Fibroblast of upper back skin (primary cell): ENCODE measurements around the gene NAP1L4.

Experiments used
- DNase-seq: peaks from one replicate; pipeline ENCODE4 v3.0.0-alpha.2; 2013

NAP1L4 gene

GRCh38 chr11:2934021-2934550, 58.0 kb downstream of the NAP1L4 start:
- no peak for DNase-seq

GRCh38 chr11:2933375-2934020, 58.6 kb downstream of the NAP1L4 start:
- peak; percentile 20 for DNase-seq

GRCh38 chr11:2932850-2933251, 59.3 kb downstream of the NAP1L4 start:
- no peak for DNase-seq

- DNase-seq: no peak
These were observed 60.1 kb downstream of the NAP1L4 start for GRCh38 chr11:2931771-2932738.

- no peak for DNase-seq
These were observed 60.7 kb downstream of the NAP1L4 start for GRCh38 chr11:2931420-2931746.

- peak; percentile 35 for DNase-seq
These were observed 61.3 kb downstream of the NAP1L4 start for GRCh38 chr11:2930704-2931419.

- DNase-seq: peak; percentile 47
These were observed 62.0 kb downstream of the NAP1L4 start for GRCh38 chr11:2929950-2930703.

- peak; percentile 67 for DNase-seq
These were observed 62.6 kb downstream of the NAP1L4 start for GRCh38 chr11:2929531-2929949.

- DNase-seq: peak; percentile 73
These were observed 63.3 kb downstream of the NAP1L4 start, which contains the start of gene PHLDA2 for GRCh38 chr11:2928605-2929530. PHLDA2 (minus strand) TSS chr11:2929420; CDS start chr11:2929364, 56 bp downstream.

GRCh38 chr11:2927851-2928604, 64.1 kb downstream of the NAP1L4 start:
- DNase-seq: no peak

GRCh38 chr11:2927121-2927800, 64.9 kb downstream of the NAP1L4 start:
- no peak for DNase-seq

GRCh38 chr11:2926611-2927051, 65.5 kb downstream of the NAP1L4 start:
- no peak for DNase-seq

GRCh38 chr11:2924821-2925675, 67.1 kb downstream of the NAP1L4 start:
- no peak for DNase-seq

- DNase-seq: no peak
These were observed 67.7 kb downstream of the NAP1L4 start for GRCh38 chr11:2924381-2924780.

- no peak for DNase-seq
These were observed 68.4 kb downstream of the NAP1L4 start for GRCh38 chr11:2923446-2924375.

- DNase-seq: no peak
These were observed 69.5 kb downstream of the NAP1L4 start for GRCh38 chr11:2922655-2923054.

GRCh38 chr11:2921742-2922493, 70.2 kb downstream of the NAP1L4 start:
- DNase-seq: no peak
